Suppressor macrophage (primary cell): ENCODE measurements around the gene ARHGAP10.

Source experiments
- DNase-seq, 4 experiments: peaks; one replicate each; pipeline ENCODE4 v3.0.0-alpha.2; 2020 to 2022

ARHGAP10 gene

GRCh38 chr4:147847751-147848590 lies 116.1 kb downstream of the ARHGAP10 start:
- DNase-seq, result no peak

- DNase-seq, result no peak
Measured at GRCh38 chr4:147848634-147849033, 116.7 kb downstream of the ARHGAP10 start.

GRCh38 chr4:147851135-147851534 lies 119.2 kb downstream of the ARHGAP10 start:
- DNase-seq, result no peak

GRCh38 chr4:147853706-147854105 lies 121.8 kb downstream of the ARHGAP10 start:
- peak in 1 of 4 experiments; percentile 11 for DNase-seq

- DNase-seq, result no peak
Measured at GRCh38 chr4:147854154-147854553, 122.3 kb downstream of the ARHGAP10 start.

- DNase-seq, result peak in 3 of 4 experiments; percentile 37 to 47 (median 45)
Measured at GRCh38 chr4:147855571-147856009, 123.7 kb downstream of the ARHGAP10 start.

- DNase-seq, result no peak
Measured at GRCh38 chr4:147860960-147861359, 129.1 kb downstream of the ARHGAP10 start.

GRCh38 chr4:147862043-147862692 lies 130.3 kb downstream of the ARHGAP10 start:
- no peak for DNase-seq

- DNase-seq, result no peak
Measured at GRCh38 chr4:147863111-147863747, 131.3 kb downstream of the ARHGAP10 start.

GRCh38 chr4:147863808-147864472 lies 132.1 kb downstream of the ARHGAP10 start:
- DNase-seq, result no peak

GRCh38 chr4:147864607-147865006 lies 132.7 kb downstream of the ARHGAP10 start:
- no peak for DNase-seq

GRCh38 chr4:147865926-147866325 lies 134.0 kb downstream of the ARHGAP10 start:
- DNase-seq, result no peak

- DNase-seq, result peak; percentile 93 to 97 (median 96)
Measured at GRCh38 chr4:147866532-147867271, 134.8 kb downstream of the ARHGAP10 start.

- no peak for DNase-seq
Measured at GRCh38 chr4:147874109-147874508, 142.2 kb downstream of the ARHGAP10 start.

GRCh38 chr4:147877308-147877771 lies 145.5 kb downstream of the ARHGAP10 start:
- DNase-seq, result no peak

GRCh38 chr4:147879676-147880075 lies 147.8 kb downstream of the ARHGAP10 start:
- no peak for DNase-seq

- DNase-seq, result no peak
Measured at GRCh38 chr4:147880511-147880910, 148.6 kb downstream of the ARHGAP10 start.

- no peak for DNase-seq
Measured at GRCh38 chr4:147884536-147884935, 152.6 kb downstream of the ARHGAP10 start.

GRCh38 chr4:147885216-147885615 lies 153.3 kb downstream of the ARHGAP10 start:
- peak in 1 of 4 experiments; percentile 17 for DNase-seq

- DNase-seq, result peak in 2 of 4 experiments; percentile 14 to 17
Measured at GRCh38 chr4:147891476-147892115, 159.7 kb downstream of the ARHGAP10 start.

GRCh38 chr4:147899512-147899911 lies 167.6 kb downstream of the ARHGAP10 start:
- no peak for DNase-seq
